PFSK-1 (cell line): ENCODE results near the gene PEX6.

Experiments
- FOXP2 ChIP-seq: optimal IDR thresholded peaks from 2 replicates; pipeline ENCODE3; 2011; ENCODE audit warnings: borderline replicate concordance, control low read depth, inconsistent platforms; ENCODE audit not compliant: insufficient read depth; ENCODE audit errors: extremely low read length, extremely low read depth
- POLR2AphosphoS5 ChIP-seq: IDR thresholded peaks from 2 replicates; pipeline ENCODE4 v1.6.1; 2012; ENCODE audit warnings: low read depth, mild to moderate bottlenecking, control low read depth, low read length, moderate library complexity
- TAF1 ChIP-seq: IDR thresholded peaks from 2 replicates; pipeline ENCODE4 v1.6.1; 2012; ENCODE audit warnings: low read length, control low read depth, borderline replicate concordance; ENCODE audit not compliant: insufficient read depth
- TF ChIP-seq, protein P1 (sequence below), 2 experiments: IDR thresholded peaks; 2 replicates each; pipeline versions ENCODE4 v1.6.1 to v1.8.0; 2011 to 2012; ENCODE audit warnings: low read depth in 2 of 2, low read length in 2 of 2, control low read depth in 1 of 2, inconsistent platforms in 1 of 2, mild to moderate bottlenecking in 1 of 2, moderate library complexity in 1 of 2; ENCODE audit not compliant: insufficient read depth in 1 of 2

- TF ChIP-seq TAF1 (no peak), POLR2AphosphoS5 (no peak), FOXP2 (no peak)
- TF ChIP-seq, protein P1, sequence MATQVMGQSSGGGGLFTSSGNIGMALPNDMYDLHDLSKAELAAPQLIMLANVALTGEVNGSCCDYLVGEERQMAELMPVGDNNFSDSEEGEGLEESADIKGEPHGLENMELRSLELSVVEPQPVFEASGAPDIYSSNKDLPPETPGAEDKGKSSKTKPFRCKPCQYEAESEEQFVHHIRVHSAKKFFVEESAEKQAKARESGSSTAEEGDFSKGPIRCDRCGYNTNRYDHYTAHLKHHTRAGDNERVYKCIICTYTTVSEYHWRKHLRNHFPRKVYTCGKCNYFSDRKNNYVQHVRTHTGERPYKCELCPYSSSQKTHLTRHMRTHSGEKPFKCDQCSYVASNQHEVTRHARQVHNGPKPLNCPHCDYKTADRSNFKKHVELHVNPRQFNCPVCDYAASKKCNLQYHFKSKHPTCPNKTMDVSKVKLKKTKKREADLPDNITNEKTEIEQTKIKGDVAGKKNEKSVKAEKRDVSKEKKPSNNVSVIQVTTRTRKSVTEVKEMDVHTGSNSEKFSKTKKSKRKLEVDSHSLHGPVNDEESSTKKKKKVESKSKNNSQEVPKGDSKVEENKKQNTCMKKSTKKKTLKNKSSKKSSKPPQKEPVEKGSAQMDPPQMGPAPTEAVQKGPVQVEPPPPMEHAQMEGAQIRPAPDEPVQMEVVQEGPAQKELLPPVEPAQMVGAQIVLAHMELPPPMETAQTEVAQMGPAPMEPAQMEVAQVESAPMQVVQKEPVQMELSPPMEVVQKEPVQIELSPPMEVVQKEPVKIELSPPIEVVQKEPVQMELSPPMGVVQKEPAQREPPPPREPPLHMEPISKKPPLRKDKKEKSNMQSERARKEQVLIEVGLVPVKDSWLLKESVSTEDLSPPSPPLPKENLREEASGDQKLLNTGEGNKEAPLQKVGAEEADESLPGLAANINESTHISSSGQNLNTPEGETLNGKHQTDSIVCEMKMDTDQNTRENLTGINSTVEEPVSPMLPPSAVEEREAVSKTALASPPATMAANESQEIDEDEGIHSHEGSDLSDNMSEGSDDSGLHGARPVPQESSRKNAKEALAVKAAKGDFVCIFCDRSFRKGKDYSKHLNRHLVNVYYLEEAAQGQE (IDR thresholded peaks at IDR 0.05; ENCODE audit: insufficient read depth in 1 of 2, low read depth in 2 of 2, low read length in 2 of 2) = no peak
Observed at GRCh38 chr6:42969934-42970333, 9.0 kb downstream of the PEX6 start.
